Measurements from ENCODE around the gene MTA3. TPM values are rescaled to one million over a fixed set of nuclear protein-coding genes. Genes with fewer than 3 reads are reported as not detected.

Gene MTA3
- total and polyA plus RNA-seq, 2 of the 8 experiments (the other 6 are each of a cell fraction or from before 2014, with no cell fraction given) = 125 to 184 TPM

DNA sequence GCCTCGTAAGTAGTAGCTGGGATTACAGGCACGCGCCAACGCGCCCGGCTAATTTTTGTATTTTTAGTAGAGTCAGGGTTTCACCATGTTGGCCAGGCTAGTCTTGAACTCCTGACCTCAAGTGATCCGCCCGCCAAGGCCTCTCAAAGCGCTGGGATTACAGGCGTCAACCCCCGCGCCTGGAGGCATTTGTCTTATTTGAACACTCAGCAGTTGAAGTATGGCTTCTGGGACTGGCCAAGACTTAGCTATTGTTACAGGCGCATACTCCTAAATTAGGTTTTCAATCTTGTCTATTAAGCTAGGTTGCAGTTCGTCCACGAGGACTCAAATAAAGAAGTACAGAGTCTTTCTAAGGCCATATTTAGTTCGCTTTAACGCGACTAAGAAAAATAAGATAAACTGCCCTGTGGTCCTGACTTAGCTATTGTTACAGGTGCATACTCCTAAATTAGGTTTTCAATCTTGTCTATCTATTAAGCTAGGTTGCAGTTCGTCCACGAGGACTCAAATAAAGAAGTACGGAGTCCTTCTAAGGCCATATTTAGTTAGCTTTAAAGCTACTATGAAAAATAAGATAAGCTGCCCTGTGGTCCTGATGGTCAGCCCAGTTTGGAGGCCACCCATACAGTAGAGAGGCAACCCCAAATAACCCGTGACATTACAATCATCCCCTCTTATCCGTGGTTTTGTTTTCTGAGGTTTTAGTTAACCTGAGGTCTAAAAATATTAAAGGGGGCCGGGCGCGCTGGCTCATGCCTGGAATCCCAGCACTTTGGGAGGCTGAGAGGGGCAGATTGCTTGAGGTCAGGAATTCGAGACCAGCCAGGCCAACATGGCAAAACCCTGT, 20.8 kb upstream of the MTA3 start:
- Histone ChIP-seq H3K79me1 (ENCODE audit: low read depth, low read length) (no peaks in the 10 kb centered on the region; the same call in 1 of the 2 replicates), H4K20me1 (replicated peaks in 1 of 2; ENCODE audit: control insufficient read depth in 1 of 2, insufficient read depth in 2 of 2, low read length in 2 of 2) (no peaks in the 10 kb centered on the region), H2BK12ac (ENCODE audit: low read depth, low read length) (peak overlapping the region; percentile 95), H2BK15ac (ENCODE audit: low read length) (no peak overlapping the region), H3K4me1 (replicated peaks in 1 of 4; ENCODE audit: control insufficient read depth in 3 of 4, insufficient read depth in 4 of 4, low read length in 3 of 4) (peaks cover 5 to 26% (median 18%) of the 10 kb centered on the region in 4 experiments), H2BK20ac (ENCODE audit: low read length) (peak overlapping the region; percentile 100), H3K18ac (ENCODE audit: extremely low read depth, low read length) (peak overlapping the region; percentile 85), H3K4me2 (ENCODE audit: insufficient read depth in 1 of 2, low read depth in 2 of 2, low read length in 2 of 2) (peak overlapping the region in 1 of 2 experiments; percentile 47; a peak in 1 of 4 replicates), H3K79me2 (ENCODE audit: control insufficient read depth in 1 of 2, insufficient read depth in 2 of 2, low read length in 2 of 2) (no peaks in the 10 kb centered on the region; a peak in 1 of 4 replicates), H2AK5ac (ENCODE audit: low read depth, low read length) (peak overlapping the region; percentile 99), H3K36me3 (ENCODE audit: control insufficient read depth in 2 of 4, insufficient read depth in 4 of 4, low read length in 3 of 4) (no peaks in the 10 kb centered on the region), H2BK120ac (replicated peaks; ENCODE audit: low read depth, low read length) (peak overlapping the region; percentile 67), H2BK5ac (ENCODE audit: low read depth, low read length) (peak overlapping the region; percentile 98; the same call in 1 of the 2 replicates), H3K56ac (replicated peaks; ENCODE audit: insufficient read length, low read depth, low read length) (no peak overlapping the region), H4K8ac (ENCODE audit: extremely low read depth, insufficient read depth, low read length) (no peak overlapping the region), H3K4ac (replicated peaks; ENCODE audit: insufficient read length, low read depth, low read length) (peak overlapping the region; percentile 76), H4K5ac (ENCODE audit: insufficient read length, low read depth, low read length) (peak overlapping the region; percentile 84), H4K91ac (replicated peaks; ENCODE audit: insufficient read length, low read length) (peak overlapping the region; percentile 75), H3K14ac (ENCODE audit: insufficient read length) (peak overlapping the region; percentile 8), H3K27me3 (replicated peaks in 1 of 4; ENCODE audit: control insufficient read depth in 3 of 4, extremely low read depth in 1 of 4, insufficient read depth in 3 of 4, low read length in 3 of 4) (no peaks in the 10 kb centered on the region), H3K23ac (ENCODE audit: insufficient read length) (no peak overlapping the region), H3K4me3 (ENCODE audit: extremely low read depth in 1 of 4, insufficient read depth in 2 of 4, low read depth in 3 of 4, low read length in 4 of 4) (no peak overlapping the region), H3K23me2 (ENCODE audit: low read depth, low read length) (peaks cover 2% of the 10 kb centered on the region), H3K9me3 (ENCODE audit: insufficient read depth in 2 of 2, low read depth in 1 of 2, low read length in 1 of 2) (no peaks in the 10 kb centered on the region), H3K27ac (ENCODE audit: low read depth, low read length) (peak overlapping the region; percentile 59; the same call in 1 of the 2 replicates), H3K9ac (replicated peaks in 1 of 4; ENCODE audit: extremely low read depth in 1 of 4, low read depth in 3 of 4, low read length in 3 of 4) (no peak overlapping the region), H2AFZ (ENCODE audit: low read length) (no peak overlapping the region)
- ChIA-PET CTCF (ENCODE audit: partially characterized antibody) (interaction anchor here (0.7 to 1.5 kb wide), 6 partner anchors 8 to 115 kb away, joined by 3 to 7 read pairs (median 4); no protein-coding TSS in a partner anchor), POLR2A (ENCODE audit: partially characterized antibody) (interaction anchor here (0.7 to 2.1 kb wide), 7 partner anchors 10 to 191 kb away, joined by 3 to 6 read pairs (median 3); partner anchors contain the start of gene KCNG3)
- DNase-seq (ENCODE audit: low read depth in 1 of 2, low spot score in 2 of 2) (no peak), FAIRE-seq (no peak)
- 89% methylated on average over 27 of the region's 27 CpGs; no CpG with 5 or more reads in 1 of the 2 experiments for WGBS, 2 experiments (ENCODE audit: extremely low coverage in 1 of 2, insufficient coverage in 1 of 2, insufficient read length in 1 of 2, insufficient replicate concordance in 2 of 2, low coverage in 1 of 2, low lambda C conversion rate in 2 of 2, missing lambda C conversion rate in 1 of 2)
- TF ChIP-seq RFX5 (IDR thresholded peaks at IDR 0.05; ENCODE audit: borderline replicate concordance, low read depth, low read length) (no peak), RAD21 (IDR thresholded peaks at IDR 0.05 in 1 of 2, conservative IDR thresholded peaks at IDR 0.05 in 1 of 2; ENCODE audit: low read depth in 2 of 2, low read length in 2 of 2) (no peak), POLR2AphosphoS5 (IDR thresholded peaks at IDR 0.05; ENCODE audit: low read depth, low read length) (no peak), TBP (IDR thresholded peaks at IDR 0.05; ENCODE audit: low read depth, low read length) (no peak), TAF7 (optimal IDR thresholded peaks at IDR 0.05; ENCODE audit: borderline replicate concordance, low read depth, low read length) (no peak), SIRT6 (IDR thresholded peaks at IDR 0.05; ENCODE audit: low read length) (no peak)
- TF ChIP-seq, protein P1, sequence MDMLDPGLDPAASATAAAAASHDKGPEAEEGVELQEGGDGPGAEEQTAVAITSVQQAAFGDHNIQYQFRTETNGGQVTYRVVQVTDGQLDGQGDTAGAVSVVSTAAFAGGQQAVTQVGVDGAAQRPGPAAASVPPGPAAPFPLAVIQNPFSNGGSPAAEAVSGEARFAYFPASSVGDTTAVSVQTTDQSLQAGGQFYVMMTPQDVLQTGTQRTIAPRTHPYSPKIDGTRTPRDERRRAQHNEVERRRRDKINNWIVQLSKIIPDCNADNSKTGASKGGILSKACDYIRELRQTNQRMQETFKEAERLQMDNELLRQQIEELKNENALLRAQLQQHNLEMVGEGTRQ (IDR thresholded peaks at IDR 0.05; ENCODE audit: low read length) = no peak

Data from H1 (cell line).